H1 (cell line): ENCODE measurements around the gene MTF1. TPM values are rescaled to one million over a fixed set of nuclear protein-coding genes. Genes with fewer than 3 reads are reported as not detected.

Experiments used
- CHD7 ChIP-seq: fragments of 300-600 bp; sonication (generic); IDR thresholded peaks from 2 replicates; pipeline ENCODE4 v1.7.1; 2012; ENCODE audit warnings: low read length, moderate library complexity, mild to moderate bottlenecking, inconsistent platforms; ENCODE audit not compliant: insufficient replicate concordance
- EGR1 ChIP-seq: IDR thresholded peaks from 2 replicates; pipeline ENCODE4 v1.6.1; 2011; ENCODE audit warnings: low read depth, low read length, borderline replicate concordance
- FOSL1 ChIP-seq: IDR thresholded peaks from 2 replicates; pipeline ENCODE4 v1.6.1; 2011; ENCODE audit warnings: mild to moderate bottlenecking, low read depth, low read length, moderate library complexity; ENCODE audit not compliant: insufficient read depth
- JUN ChIP-seq: IDR thresholded peaks from 2 replicates; pipeline ENCODE4 v1.6.1; 2011; ENCODE audit warnings: low read depth, mild to moderate bottlenecking, improper control_type of control experiment, low read length
- KDM4A ChIP-seq: IDR thresholded peaks from one replicate; pipeline ENCODE4 v1.7.1; 2012; ENCODE audit warnings: low read depth, mild to moderate bottlenecking, moderate library complexity, low read length, inconsistent platforms; ENCODE audit not compliant: severe bottlenecking
- polyA plus RNA-seq, 7 experiments: library from polyadenylated mRNA; depleted of rRNA in 3 of 7; stranded (reverse) in 5 of 7; unstranded in 2 of 7; fragments of >200 nt in 5 of 7; fragments of 200-250 nt in 2 of 7; gene quantifications; 1 replicate in 5 of 7; 2 replicates in 1 of 7; 4 replicates in 1 of 7; pipeline versions ENCODE4 v1.2.1 to v1.2.3, GENCODE V29; 2011 to 2013; ENCODE audit warnings: missing spikeins in 2 of 7, mixed read lengths in 2 of 7
- total RNA-seq: library from RNA; stranded (reverse); fragmentation: NEBNext Ultra II Directional; extraction: Animal tissue kit (Norgen Biotek cat#: 25700); gene quantifications from 2 replicates; pipeline ENCODE4 v1.2.1, GENCODE V29; 2021

Gene MTF1
- total and polyA plus RNA-seq, 2 of the 8 experiments (the other 6 are each of a cell fraction or from before 2014, with no cell fraction given): 4.0 to 15.5 TPM

GRCh38 chr1:37825506-37825905, 33.9 kb downstream of the MTF1 start (continued):
- TF ChIP-seq CHD7 (no peak), FOSL1 (no peak), KDM4A (no peak), JUN (no peak), EGR1 (no peak)
- TF ChIP-seq, all 59 proteins: peak for 0
